A204.1 (cell line): ENCODE measurements around the gene CLPTM1.
"Not testable (repeated sequence)": the region's sequence is repeated elsewhere in the genome, so short reads cannot be mapped to it uniquely, and the experiment has no call there.

Experiments
- FAIRE-seq: peaks from 2 replicates; lab custom pipeline; 2012; peaks lifted over from hg19 to GRCh38; lab: Jason Lieb, UNC

The CLPTM1 gene, protein sequence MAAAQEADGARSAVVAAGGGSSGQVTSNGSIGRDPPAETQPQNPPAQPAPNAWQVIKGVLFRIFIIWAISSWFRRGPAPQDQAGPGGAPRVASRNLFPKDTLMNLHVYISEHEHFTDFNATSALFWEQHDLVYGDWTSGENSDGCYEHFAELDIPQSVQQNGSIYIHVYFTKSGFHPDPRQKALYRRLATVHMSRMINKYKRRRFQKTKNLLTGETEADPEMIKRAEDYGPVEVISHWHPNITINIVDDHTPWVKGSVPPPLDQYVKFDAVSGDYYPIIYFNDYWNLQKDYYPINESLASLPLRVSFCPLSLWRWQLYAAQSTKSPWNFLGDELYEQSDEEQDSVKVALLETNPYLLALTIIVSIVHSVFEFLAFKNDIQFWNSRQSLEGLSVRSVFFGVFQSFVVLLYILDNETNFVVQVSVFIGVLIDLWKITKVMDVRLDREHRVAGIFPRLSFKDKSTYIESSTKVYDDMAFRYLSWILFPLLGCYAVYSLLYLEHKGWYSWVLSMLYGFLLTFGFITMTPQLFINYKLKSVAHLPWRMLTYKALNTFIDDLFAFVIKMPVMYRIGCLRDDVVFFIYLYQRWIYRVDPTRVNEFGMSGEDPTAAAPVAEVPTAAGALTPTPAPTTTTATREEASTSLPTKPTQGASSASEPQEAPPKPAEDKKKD

DNA sequence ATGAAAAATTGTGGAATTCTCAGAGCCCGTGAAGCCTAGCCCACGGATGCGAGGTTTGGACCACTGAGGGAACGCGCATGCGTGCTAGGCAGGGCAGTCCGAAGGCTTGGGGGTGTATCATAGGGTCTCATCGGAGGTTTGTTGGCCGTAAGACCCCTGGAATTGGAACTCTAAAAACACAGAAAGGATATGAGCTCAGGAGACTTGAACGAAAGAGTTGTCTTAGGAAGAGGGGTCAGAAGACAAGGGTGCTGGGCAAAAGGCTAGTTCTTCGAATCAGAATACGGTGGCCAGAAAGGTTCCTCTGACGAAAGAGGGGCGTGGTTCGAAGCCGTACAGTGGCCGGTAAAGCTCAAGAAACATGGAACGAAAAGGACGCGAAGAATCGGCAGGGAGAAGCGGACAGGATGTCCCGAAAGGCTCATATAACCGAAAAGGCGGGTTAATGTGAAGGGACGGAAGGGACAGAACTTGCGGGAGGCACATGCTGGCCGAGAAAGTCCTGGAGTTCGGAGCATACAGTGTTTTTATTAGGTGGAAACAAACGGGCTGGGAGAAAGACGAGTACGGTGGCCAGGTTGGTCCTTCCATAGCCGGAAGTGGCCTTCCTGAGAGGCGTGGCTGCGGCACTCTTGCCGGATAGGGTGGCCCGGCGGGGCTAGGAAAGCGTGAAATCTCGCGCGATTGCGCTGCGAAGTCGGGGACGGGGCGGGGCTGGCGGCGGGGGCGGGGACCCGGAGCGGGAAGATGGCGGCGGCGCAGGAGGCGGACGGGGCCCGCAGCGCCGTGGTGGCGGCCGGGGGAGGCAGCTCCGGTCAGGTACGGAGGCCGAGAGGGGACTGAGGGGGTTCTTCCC lies at the start of gene CLPTM1:
Gene CLPTM1, plus strand, starts transcription at position 732 of the 856 bp plus-strand sequence. Its CDS starts 16 bp downstream, at position 748.
- FAIRE-seq = no peak

DNA sequence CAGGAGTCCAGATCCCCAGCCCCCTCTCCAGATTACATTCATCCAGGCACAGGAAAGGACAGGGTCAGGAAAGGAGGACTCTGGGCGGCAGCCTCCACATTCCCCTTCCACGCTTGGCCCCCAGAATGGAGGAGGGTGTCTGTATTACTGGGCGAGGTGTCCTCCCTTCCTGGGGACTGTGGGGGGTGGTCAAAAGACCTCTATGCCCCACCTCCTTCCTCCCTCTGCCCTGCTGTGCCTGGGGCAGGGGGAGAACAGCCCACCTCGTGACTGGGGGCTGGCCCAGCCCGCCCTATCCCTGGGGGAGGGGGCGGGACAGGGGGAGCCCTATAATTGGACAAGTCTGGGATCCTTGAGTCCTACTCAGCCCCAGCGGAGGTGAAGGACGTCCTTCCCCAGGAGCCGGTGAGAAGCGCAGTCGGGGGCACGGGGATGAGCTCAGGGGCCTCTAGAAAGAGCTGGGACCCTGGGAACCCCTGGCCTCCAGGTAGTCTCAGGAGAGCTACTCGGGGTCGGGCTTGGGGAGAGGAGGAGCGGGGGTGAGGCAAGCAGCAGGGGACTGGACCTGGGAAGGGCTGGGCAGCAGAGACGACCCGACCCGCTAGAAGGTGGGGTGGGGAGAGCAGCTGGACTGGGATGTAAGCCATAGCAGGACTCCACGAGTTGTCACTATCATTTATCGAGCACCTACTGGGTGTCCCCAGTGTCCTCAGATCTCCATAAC lies 49.6 kb upstream of the CLPTM1 start, which contains the start of gene APOE:
Gene APOE, plus strand, starts transcription at position 360 of the 724 bp plus-strand sequence. CDS start 829 bp downstream, outside the sequence.
- no peak for FAIRE-seq

DNA sequence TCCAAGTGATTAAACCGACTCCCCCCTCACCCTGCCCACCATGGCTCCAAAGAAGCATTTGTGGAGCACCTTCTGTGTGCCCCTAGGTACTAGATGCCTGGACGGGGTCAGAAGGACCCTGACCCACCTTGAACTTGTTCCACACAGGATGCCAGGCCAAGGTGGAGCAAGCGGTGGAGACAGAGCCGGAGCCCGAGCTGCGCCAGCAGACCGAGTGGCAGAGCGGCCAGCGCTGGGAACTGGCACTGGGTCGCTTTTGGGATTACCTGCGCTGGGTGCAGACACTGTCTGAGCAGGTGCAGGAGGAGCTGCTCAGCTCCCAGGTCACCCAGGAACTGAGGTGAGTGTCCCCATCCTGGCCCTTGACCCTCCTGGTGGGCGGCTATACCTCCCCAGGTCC lies 47.6 kb upstream of the CLPTM1 start:
- FAIRE-seq = no peak

DNA sequence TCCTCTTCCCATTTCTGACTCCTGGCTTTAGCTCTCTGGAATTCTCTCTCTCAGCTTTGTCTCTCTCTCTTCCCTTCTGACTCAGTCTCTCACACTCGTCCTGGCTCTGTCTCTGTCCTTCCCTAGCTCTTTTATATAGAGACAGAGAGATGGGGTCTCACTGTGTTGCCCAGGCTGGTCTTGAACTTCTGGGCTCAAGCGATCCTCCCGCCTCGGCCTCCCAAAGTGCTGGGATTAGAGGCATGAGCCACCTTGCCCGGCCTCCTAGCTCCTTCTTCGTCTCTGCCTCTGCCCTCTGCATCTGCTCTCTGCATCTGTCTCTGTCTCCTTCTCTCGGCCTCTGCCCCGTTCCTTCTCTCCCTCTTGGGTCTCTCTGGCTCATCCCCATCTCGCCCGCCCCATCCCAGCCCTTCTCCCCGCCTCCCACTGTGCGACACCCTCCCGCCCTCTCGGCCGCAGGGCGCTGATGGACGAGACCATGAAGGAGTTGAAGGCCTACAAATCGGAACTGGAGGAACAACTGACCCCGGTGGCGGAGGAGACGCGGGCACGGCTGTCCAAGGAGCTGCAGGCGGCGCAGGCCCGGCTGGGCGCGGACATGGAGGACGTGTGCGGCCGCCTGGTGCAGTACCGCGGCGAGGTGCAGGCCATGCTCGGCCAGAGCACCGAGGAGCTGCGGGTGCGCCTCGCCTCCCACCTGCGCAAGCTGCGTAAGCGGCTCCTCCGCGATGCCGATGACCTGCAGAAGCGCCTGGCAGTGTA lies 46.9 kb upstream of the CLPTM1 start:
- FAIRE-seq = no peak

DNA sequence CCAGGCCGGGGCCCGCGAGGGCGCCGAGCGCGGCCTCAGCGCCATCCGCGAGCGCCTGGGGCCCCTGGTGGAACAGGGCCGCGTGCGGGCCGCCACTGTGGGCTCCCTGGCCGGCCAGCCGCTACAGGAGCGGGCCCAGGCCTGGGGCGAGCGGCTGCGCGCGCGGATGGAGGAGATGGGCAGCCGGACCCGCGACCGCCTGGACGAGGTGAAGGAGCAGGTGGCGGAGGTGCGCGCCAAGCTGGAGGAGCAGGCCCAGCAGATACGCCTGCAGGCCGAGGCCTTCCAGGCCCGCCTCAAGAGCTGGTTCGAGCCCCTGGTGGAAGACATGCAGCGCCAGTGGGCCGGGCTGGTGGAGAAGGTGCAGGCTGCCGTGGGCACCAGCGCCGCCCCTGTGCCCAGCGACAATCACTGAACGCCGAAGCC lies 46.3 kb upstream of the CLPTM1 start:
- FAIRE-seq = no peak

DNA sequence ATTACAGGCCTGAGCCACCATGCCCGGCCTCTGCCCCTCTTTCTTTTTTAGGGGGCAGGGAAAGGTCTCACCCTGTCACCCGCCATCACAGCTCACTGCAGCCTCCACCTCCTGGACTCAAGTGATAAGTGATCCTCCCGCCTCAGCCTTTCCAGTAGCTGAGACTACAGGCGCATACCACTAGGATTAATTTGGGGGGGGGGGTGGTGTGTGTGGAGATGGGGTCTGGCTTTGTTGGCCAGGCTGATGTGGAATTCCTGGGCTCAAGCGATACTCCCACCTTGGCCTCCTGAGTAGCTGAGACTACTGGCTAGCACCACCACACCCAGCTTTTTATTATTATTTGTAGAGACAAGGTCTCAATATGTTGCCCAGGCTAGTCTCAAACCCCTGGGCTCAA lies 45.4 kb upstream of the CLPTM1 start:
- FAIRE-seq = no peak

DNA sequence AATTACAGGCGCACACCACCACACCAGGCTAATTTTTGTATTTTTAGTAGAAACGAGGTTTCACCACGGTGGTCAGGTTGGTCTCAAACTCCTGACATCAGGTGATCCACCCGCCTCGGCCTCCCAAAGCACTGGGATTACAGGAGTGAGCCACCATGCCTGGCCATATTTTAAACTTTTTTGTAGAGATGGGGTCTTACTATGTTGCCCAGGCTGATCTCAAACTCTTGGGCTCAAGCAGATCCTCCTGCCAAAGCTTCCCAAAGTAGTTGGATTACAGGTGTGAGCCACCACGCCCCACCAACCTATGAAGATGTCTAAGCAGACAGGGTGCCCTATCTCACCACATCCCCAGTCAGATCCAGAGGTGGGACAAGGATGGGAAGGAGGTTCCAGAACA lies 43.3 kb upstream of the CLPTM1 start:
- not testable (repeated sequence) for FAIRE-seq

DNA sequence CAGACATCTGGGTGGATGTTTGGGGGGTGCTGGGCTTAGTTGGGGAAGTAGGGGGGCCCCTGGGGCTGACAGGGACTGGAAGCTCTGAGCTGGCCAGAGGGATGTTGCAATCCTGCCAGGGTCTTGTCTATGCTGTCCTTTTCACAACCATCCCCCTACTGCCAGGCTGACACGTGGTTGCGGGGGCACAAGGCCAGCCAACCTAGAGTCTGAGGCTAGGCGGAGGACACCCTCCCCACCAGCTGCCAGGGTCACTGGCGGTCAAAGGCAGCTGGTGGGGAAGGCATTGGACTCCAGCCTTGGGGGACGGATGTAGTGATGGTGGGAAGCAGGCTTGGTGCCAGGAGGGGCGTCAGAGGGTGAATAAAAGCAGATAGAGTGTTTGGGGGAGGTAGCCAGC lies 42.3 kb upstream of the CLPTM1 start:
- no peak for FAIRE-seq

DNA sequence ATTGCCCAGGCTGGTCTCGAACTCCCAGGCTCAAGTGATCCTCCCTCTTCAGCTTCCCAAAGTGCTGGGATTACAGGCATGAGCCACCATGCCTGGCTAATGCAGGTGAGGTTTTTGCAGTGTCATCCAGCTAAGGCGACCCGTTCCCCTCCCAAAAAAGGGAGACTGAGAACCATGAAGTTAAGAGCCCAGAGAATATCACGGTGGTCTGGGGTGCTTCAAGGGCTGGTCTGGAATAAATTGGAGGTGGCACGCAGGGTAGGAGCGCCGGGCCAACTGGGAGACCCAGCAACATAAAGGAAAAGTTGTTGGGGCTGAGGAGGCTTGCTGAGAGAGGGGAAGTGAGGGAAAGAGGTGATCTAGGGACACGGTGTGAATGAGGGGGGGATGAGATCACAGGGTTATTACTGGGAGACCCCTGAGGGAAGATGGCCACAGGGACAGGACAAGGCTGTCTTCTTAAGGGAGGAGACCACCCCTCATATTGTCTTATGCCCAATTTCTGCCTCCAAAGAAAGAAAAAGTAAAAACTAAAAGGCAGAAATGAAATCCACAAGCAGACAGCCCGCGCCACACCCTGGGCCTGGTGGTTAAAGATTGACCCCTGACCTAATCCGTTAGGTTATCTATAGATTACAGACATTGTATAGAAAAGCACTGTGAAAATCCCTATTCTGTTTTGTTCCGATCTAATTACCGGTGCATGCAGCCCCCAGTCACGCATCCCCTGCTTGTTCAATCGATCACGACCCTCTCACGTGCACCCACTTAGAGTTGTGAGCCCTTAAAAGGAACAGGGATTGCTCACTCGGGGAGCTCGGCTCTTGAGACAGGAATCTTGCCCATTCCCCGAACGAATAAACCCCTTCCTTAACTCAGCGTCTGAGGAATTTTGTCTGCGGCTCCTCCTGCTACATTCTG lies 41.4 kb upstream of the CLPTM1 start:
- FAIRE-seq = not testable (repeated sequence)

DNA sequence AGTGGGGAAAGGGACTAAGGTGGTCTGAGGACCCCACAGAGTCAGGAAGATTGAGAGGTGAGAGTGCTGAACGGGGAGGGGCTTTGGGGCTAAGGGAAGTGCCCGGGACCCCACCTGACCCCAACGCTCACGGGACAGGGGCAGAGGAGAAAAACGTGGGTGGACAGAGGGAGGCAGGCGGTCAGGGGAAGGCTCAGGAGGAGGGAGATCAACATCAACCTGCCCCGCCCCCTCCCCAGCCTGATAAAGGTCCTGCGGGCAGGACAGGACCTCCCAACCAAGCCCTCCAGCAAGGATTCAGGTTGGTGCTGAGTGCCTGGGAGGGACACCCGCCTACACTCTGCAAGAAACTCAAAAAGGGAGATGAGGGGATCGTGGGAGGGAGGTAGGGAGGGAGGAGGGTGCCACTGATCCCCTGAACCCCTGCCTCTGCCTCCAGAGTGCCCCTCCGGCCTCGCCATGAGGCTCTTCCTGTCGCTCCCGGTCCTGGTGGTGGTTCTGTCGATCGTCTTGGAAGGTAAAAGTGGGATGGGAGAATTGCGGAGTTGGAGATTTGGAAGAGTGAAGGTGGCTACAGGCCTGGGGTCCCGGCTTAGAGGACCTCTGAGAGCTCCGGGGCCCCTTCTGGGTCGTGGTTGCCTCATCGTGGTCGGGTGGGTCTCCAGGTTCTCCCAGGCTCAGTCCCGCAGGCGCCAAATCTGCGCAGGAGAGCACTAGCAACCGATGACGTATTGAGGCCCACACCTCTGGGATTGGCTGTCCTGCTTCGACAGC lies 40.6 kb upstream of the CLPTM1 start, which contains the start of gene APOC1:
Gene APOC1, plus strand, starts transcription at position 176 of the 774 bp plus-strand sequence. Its CDS starts 284 bp downstream, at position 460.
- FAIRE-seq = not testable (repeated sequence)

DNA sequence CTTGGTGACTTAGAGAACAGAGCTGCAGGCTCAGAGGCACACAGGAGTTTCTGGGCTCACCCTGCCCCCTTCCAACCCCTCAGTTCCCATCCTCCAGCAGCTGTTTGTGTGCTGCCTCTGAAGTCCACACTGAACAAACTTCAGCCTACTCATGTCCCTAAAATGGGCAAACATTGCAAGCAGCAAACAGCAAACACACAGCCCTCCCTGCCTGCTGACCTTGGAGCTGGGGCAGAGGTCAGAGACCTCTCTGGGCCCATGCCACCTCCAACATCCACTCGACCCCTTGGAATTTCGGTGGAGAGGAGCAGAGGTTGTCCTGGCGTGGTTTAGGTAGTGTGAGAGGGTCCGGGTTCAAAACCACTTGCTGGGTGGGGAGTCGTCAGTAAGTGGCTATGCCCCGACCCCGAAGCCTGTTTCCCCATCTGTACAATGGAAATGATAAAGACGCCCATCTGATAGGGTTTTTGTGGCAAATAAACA lies 30.9 kb upstream of the CLPTM1 start:
- FAIRE-seq = no peak

DNA sequence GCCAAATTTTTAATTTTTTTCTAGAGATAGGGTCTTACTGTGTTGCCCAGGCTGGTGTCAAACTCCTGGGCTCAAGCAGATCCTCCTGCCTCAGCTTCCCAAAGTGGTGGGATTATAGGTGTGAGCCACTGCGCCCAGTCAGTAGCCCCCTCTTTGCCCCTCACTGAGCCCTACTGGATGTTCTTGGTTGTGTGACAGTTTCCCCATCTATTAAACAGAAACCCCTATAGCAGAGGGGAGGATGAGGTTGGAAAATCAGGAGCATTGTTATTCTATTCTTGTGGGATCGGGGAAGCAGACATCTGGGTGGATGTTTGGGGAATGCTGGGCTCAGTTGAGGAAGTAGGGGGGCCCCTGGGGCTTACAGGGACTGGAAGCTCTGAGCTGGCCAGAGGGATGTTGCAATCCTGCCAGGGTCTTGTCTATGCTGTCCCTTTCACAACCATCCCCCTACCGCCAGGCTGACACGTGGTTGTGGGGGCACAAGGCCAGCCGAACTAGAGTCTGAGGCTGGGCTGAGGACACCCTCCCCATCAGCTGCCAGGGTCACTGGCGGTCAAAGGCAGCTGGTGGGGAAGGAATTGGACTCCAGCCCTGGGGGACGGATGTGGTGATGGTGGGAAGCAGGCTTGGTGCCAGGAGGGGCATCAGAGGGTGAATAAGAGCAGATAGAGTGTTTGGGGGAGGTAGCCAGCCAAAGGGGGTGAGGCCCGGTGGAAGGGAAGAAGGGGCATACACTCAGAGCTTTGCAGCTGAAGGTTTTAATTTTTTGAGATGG lies 29.9 kb upstream of the CLPTM1 start:
- no peak for FAIRE-seq

DNA sequence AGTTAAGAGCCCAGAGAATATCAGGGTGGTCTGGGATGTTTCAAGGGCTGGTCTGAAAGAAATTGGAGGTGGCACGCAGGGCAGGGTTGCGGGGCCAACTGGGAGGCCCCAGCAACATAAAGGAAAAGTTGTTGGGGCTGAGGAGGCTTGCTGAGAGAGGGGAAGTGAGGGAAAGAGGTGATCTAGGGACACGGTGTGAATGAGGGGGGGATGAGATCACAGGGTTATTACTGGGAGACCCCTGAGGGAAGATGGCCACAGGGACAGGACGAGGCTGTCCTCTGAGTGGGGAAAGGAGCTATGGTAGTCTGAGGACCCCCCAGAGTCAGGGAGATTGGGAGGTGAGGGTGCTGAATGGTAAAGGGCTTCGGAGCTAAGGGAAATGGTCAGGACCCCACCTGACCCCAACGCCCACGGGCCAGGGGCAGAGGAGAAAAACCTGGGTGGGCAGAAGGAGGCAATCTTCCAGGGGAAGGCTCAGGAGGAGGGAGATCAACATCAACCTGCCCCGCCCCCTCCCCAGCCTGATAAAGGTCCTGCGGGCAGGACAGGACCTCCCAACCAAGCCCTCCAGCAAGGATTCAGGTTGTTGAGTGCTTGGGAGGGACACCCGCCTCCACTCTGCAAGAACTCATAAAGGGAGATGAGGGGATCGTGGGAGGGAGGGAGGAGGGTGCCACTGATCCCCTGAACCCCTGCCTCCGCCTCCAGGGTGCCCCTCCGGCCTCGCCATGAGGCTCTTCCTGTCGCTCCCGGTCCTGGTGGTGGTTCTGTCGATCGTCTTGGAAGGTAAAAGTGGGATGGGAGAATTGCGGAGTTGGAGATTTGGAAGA lies 28.7 kb upstream of the CLPTM1 start:
- not testable (repeated sequence) for FAIRE-seq

DNA sequence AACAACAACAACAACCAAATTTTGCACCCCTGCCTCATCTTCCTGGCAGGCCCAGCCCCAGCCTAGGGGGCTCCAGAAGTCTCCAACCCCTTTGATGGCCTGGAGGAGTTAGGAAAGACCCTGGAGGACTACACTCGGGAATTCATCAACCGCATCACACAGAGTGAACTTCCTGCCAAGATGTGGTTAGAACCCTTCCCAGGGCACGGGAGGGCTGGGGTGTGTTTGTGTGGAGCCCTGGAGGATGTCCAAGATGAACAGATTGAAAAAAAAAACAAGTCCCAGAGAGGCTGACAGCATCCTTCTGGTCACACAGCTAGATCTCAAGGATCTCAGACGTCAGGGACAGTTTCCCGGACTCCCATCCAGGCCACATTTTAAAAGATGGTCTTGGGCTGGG lies 27.4 kb upstream of the CLPTM1 start:
- no peak for FAIRE-seq

DNA sequence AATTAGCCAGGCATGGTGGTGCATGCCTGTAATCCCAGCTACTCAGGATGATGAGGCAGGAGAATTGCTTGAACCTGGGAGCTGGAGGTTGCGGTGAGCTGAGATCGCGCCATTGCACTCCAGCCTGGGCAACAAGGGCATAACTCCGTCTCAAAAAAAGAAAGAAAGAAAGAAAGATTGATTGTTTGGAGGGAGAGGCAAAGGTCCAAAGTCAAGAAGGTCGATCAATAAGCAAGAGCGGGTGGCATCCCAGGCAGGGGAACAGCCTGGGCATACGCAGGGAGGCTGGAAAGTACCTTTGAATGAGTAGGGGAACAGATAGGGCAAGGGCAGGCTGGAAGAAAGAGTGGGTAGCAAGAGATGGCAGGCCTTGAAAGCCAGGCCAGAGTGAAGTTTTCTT lies 25.1 kb upstream of the CLPTM1 start:
- no peak for FAIRE-seq

DNA sequence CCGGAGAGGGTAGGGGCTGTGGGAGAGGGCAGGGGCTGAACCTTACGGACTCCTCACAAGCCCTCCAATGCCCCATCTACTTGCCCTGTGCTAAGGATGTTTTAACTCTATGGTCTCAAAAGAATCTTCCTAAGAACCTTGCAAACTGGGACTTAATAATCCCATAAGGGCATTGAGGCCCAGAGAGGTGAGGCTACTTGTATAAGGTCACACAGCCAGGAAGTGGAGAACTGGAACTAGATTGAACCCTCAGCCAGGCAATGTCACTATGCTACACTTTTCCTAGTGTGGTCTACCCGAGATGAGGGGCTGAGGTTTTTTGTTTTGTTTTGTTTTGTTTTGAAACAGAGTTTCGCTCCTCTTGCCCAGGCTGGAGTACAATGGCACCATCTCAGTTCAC lies 23.6 kb upstream of the CLPTM1 start:
- FAIRE-seq = no peak

DNA sequence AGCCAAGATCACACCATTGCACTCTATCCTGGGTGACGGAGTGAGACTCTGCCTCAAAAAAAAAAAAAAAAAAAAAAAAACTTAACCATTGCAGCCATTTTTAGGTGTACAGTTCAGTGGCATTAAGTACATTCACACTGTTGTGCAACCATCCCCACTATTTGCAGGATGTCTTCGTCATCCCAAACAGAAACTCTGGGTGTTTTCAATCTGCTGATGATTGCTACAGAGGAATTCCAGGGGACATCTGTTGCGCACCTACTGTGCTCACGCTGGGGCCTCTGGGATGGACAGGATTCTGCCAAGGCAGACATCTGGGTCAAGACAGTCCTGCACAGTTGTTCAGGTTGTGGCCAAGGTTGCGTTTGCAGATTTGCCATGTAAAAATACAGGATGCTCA lies 15.5 kb upstream of the CLPTM1 start:
- no peak for FAIRE-seq
